ENCODE data around the gene GNG2.
A peak's percentile ranks its signal among the peaks of the same experiment; 100 is the strongest.

Gene GNG2

DNA sequence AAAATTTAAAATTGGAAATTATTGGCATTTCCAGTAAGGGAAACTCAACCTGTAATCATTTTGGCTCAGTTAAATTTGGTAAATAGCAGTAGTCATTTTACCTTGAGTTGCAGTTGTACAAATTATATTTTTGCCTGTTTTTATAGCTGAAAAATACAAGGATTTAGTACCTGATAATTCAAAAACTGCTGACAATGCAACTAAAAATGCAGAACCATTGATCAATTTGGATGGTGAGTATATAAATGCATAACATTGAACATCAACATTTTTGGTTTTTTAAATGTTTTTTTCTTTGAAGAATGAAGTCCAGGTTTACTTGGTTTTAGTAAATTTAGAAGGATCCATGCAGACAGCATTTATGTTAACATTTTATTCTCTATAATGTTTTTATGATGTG lies 137.9 kb downstream of the GNG2 start:
- DNase-seq = no peak

GRCh38 chr14:51999084-51999483 lies 138.7 kb downstream of the GNG2 start:
- DNase-seq = no peak

GRCh38 chr14:52000019-52000582 lies 139.7 kb downstream of the GNG2 start:
- DNase-seq = no peak

GRCh38 chr14:52000696-52001095 lies 140.3 kb downstream of the GNG2 start:
- DNase-seq = no peak

DNA sequence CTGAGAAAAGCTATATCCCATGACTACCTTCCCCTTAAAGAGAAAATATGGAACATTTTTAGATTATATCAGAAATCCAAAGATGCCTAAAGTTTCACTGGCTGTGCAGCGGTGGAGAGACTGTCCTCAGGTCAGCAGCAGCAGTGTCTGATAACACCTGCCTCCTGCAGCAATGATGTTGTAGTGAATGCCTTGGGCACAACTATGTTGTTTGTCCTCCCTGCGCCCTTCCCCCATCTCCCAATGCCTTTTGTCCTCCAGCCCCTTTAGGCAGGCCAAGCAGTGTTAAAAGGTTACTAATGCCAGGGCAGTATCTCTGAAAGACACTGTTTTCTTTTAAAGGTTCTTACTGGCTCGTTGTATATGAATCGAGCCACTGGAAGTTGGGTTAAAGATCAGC lies 142.1 kb downstream of the GNG2 start:
- DNase-seq = no peak

GRCh38 chr14:52003324-52003723 lies 142.9 kb downstream of the GNG2 start:
- DNase-seq = no peak

- DNase-seq = no peak
These were observed 145.2 kb downstream of the GNG2 start for GRCh38 chr14:52005625-52006024.

DNA sequence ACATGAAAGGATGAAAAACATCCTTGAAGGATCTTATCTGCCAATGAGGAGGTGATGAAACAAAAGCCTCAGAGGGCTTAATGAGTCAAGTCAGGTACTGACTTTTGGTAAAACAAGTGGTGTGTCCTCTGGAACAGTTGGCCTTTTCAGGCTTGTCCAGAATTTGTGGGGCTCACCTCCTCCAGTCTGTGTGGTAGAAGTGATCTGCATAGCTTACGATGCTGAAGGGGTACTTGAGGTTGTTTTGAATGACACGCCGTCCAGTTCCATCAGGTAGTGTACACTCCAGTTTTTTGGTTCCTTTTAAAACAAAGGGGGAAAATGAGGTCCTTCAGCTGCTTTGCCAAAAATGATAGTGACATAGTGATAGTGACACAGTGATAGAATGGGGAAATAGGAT lies 145.9 kb downstream of the GNG2 start:
- DNase-seq = no peak

GRCh38 chr14:52007211-52007610 lies 146.8 kb downstream of the GNG2 start:
- no peak for DNase-seq

DNA sequence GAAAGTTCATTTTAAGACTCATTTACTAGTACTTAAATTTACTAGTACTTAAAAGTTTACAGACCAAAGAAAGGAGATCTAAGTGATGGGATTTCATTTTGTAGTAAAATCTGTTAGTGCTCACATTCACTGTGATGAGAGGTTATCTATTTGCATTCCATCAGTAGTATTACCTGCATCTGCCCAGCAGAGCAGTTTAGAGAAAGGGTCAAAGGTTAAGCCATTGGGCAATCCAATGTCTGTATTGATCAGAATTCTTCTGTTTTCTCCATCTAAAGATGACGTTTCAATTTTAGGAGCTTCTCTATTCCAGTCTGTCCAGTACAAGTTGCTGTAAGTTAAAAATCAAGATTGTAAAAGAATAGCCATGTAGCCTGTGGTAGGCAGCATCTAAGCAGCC lies 147.2 kb downstream of the GNG2 start:
- no peak for DNase-seq

DNA sequence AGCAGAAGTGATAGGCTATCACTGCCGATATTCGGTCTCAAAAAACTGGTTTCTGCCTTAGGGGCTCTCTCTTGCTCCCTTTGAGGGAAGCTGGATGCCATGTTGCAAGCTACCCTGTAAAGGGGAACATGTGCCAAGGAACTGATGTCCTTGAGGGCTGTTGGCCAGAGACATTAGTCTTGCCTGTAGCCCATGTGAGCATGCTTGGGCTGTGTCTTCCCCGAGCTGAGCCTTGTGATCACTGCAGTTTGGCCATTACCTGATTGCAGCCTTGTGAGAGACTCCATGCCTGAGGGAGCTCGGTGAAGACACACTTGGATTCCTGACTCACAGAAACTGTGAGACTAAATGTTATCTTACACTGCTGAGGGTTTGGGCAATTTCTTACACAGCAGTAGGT lies 147.7 kb downstream of the GNG2 start:
- no peak for DNase-seq

- no peak for DNase-seq
These were observed 149.8 kb downstream of the GNG2 start for GRCh38 chr14:52010173-52010693.

DNA sequence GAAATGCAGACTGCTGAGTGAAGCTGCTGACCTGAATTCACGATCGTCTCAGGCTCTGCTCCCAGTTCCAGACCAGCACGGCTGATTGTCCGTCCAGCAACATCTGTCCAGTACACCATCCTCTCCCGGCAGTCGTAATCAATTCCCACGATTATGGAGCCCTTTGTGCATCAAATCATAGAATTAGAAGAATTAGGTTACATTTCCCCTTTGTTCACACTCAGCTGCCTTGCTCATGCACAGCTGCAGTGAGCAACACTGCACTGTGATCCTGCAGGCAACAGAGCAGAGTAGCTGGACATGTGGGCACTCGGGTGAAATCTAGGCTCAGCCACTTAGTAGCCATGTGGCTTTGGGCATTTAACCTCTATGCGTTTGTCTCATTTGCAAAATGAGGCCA lies 151.1 kb downstream of the GNG2 start:
- no peak for DNase-seq

DNA sequence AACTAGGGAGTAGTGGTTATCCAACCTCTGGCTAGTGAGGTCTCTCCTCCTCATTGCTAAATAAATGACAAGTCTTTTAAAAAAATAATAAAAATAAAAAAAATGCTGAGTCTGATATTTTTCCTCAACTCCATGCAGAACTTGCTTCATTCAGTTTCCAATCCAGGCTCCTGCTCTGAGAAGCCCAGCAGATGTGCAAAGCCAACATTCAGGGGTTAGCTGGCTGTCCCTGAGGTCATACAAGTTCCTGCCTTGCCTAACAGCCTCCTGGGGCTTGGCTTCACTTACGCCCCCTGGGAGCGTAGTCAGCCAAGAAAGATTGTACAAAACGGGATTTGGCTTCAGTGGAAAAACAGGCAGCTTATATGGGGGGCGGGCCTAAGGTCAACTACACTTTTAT lies 152.2 kb downstream of the GNG2 start:
- peak in 1 of 4 experiments; percentile 4 for DNase-seq

- peak in 1 of 4 experiments; percentile 8 for DNase-seq
These were observed 153.7 kb downstream of the GNG2 start for GRCh38 chr14:52013984-52014600.

DNA sequence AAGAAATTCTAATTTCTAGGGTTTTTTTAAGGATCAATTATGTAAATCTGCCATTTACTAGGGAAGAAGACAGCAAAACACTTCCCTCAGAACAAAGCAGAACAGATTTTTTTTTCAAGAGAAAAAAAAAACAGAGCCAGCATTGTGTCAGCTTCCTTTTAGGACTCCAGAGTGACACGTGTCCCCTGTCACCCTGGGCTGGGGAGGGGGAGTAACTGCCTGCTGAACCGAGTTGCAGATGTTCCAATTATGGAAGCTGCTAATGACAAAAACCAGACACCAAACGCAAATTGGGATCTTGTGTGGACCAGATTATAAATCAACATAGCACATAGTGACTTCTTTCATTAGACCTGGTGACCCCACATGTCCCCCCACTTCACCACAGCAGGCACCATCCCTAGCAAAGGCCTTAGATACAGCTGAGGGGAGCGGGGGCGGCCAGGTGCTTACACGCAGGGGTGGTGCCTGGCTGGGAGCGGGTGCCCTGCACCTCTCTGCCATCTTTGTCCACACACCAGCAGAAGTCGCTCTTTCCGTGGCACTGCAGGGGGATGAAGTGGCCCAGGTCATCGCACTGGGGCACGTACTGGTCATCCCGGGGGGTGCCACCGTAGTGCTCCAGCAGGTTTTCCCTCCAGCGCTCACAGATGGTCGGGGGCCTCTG lies 154.3 kb downstream of the GNG2 start:
- peak in 3 of 4 experiments; percentile 39 to 49 (median 47) for DNase-seq

DNA sequence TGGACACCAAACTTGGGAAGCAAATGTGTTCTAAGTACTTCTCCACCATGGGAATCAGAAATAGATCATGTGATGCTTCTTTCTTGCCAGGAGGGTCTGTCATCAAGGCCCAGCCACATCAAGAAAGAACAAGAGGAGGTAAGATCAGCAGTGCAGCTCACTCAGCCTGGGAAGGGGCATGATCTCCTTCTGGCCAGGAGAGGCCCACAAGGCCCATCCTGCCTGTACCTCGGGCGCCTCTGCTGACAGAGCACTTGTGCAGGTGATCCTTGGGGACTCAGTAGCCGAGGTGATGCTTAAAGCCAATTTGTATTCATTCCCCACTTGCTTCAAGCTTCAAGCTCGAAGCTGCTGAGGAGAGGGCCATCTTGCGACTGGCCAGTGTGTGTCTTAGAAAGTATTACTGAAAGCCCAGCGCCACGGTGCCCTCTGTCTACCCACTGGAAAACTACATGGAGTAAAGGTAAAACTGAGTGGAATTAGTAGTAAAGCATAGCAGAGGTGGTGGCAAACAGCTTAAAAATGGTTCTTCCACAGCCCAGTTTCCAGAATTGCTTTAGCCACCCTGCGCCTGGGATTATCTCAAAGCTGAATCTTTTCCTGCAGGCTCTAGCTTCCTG lies 155.1 kb downstream of the GNG2 start:
- DNase-seq = peak in 2 of 4 experiments; percentile 3 to 16

DNA sequence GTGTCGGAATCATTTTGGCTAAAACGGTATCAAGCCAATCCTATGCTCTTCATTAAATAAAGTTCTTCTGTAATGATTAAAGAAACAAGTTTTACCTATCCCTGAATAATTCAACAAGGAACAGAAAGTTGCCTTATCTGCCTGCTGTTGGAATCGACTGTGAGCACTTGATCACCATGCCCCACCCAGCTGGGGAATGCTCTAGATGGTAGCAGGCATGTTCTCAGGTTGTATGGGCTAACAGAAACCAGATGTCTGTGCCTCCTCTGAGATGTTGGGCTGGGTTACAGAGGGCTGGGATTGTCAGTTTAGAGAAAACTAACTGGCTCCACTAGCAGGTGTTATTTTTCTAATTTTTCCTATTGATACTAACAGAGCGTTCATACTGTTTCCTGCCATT lies 157.8 kb downstream of the GNG2 start:
- no peak for DNase-seq

GRCh38 chr14:52018970-52019369 lies 158.6 kb downstream of the GNG2 start:
- no peak for DNase-seq

Data from suppressor macrophage (primary cell).